Stimulated activated CD8-positive, alpha-beta memory T cell treated with anti-CD3 and anti-CD28 coated beads, Interleukin-4, amount 100 ng/mL, for 48 hours (primary cell): Measurements from ENCODE around the gene IFNA13.

ENCODE experiments used
- DNase-seq: peaks from one replicate; pipeline ENCODE4 v3.0.0-alpha.2; 2020

The IFNA13 gene

GRCh38 chr9:21357479-21358460 lies 10.1 kb downstream of the IFNA13 start:
- DNase-seq, result no peak

GRCh38 chr9:21350787-21351186 lies 17.1 kb downstream of the IFNA13 start, which contains the start of gene IFNA6:
Gene IFNA6, minus strand, starts transcription at chr9:21350887. Its CDS starts 0 bp downstream, at chr9:21350887.
- no peak for DNase-seq

DNA sequence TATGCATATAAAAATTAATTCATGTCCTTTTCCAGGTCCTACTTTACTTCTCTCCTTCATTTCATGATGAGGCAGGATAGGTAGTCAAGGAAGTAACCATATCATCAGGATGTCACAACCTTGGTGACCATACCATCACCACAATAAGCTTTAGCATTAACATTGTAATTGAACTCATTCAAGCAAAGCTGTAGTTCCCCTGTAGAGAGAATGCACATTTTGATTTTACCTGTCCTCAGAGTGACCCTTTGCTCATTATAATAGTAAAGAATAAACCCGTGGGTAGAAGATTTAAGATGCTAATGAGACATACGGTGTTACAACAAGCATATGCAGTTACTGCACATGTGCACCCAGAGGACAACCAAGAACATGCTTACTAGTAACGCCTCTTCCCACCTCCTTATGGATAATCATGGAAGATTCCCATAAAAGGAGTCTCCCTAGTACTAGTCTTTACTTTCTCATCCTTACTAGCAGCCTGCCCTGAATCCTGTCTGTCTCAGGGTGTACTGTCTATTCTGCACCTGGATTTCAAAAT lies 19.4 kb downstream of the IFNA13 start:
- no peak for DNase-seq

DNA sequence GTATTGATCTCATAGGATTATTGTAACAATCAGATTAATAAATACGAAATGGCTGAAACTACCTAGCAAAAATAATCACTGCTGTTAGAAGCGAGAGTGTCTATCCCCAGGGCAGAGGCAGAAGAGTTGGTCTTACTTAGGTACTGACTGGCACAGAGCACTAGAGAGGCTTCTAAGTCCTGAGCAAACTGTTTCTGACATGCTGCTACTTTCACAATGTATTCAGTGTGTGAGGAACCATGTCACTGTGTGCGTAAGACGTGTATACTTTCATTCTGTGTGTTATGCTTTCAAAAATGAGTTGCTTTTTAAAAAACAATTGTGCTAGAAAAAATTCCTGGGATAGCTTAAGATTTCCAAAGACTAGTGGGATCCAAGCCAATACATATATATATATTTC lies 27.1 kb downstream of the IFNA13 start:
- no peak for DNase-seq

DNA sequence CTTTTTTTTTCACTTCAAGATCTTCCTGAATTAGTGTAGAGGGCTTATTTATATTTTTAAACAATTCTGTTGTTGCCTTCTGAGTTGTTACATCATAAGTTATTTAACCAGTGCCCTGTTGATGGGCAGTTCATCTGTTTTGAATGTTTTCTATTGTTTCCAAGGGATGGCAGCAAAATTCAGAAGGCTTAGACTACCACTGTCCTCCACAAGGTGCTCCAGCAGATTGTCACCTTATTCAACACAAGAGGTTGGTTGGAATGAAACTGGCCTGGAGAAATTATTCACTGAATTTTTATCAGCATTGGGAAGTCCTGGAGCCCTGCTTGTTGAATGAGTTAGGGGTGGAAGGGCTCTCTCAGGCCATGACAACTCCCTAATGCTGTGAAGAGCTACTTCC lies 31.4 kb downstream of the IFNA13 start:
- DNase-seq, result no peak

GRCh38 chr9:21334701-21335632 lies 32.9 kb downstream of the IFNA13 start, which contains the start of gene KLHL9:
Gene KLHL9, minus strand, starts transcription at chr9:21335404. Its CDS starts 545 bp downstream, at chr9:21334859.
- peak; percentile 90 for DNase-seq

DNA sequence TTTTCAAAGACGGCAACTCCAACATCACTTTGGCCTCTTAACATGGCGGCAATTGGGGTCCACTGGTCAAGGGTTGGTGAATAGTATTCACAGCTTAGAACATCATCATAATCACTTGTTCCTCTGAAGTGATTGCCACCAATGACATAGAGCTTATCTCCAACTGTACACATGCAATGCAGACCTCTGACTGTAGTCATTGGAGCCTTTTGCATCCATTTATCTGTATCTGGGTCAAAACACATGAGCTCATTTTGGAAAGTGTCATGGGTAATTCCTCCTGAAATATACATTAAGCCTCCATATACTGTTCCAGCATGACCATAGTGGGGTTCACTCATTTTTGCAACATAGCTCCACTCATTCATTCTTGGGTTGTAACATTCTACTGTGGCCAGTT lies 34.6 kb downstream of the IFNA13 start:
- DNase-seq, result no peak

DNA sequence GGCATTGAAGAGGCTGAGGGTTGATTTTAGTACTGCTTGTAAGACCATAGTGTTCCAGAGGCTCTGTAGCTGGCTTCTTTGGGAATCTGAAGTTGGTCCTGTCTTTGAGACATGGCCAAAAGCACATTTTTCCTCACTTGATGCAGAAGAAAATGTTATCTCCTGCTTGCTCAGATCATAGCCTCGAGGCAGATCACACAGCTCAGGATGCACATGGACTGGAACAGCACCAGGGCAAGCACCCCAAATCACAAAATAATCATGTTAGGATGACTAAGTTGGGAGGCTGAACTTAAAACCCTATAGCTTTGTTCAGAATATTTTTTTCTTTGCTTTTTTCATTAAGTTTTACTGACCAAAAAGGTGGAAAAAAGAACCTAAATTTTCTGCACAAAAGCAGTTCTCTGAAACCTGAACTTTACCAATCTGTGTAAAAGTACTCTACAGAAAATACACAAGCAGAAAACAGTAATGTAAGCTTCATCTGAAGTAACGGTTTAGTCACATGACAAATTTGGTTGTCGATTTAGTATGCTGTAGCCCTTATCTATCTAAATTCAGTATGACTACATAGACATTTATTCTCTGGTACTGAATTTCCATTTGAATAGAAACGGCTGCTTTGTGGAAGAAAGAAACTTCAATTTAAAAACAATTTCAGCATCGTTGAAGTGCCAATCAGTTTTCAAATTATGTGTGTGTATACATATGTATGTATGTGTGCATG lies 36.0 kb downstream of the IFNA13 start:
- no peak for DNase-seq

DNA sequence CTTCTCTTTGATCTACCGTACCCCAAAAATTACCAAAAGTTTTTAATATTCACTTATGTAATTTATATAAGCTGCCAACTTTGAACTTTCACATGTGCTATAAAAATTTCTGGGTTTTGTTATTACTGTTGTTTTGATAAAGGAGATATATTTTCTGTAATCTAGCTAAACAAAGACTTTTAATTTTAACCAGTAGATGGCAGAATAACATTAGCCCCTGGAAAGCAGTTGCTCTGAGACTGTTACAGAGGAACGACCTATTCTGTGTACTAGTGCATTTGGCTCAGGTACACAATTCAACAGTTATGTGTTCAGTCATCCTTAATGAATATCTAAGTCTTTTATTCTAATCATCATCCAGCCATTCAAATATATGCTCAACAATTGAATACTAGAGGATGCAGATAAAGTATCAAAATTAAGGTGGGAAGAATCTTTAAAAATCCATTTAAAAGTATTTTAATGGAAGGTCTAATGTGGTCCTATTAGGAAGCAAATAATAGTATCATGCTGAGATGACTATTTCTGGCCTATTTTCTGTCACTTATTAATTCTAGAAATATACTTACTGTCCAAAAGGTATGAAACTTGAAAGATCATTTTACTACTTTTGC lies 41.2 kb downstream of the IFNA13 start:
- no peak for DNase-seq

DNA sequence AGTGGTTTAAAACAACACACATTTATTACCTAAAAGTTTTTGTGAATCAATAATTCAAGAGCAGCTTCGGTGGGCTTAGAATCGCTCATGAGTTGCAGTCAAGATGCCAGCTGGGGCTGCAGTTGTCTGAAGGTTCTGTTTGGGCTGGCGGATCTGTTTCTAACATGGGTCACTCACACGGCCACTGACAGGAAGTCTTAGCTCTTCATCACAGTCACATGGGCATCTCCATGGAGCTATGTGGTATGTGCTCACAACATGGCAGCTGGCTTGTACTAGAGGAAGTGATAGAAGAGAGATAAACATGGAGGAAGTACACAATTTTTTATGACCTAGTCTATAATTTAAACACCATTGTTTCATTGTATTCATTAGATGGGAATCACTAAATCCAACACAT lies 43.8 kb downstream of the IFNA13 start:
- DNase-seq, result no peak

GRCh38 chr9:21322911-21323461 lies 44.9 kb downstream of the IFNA13 start:
- no peak for DNase-seq

GRCh38 chr9:21320465-21320864 lies 47.4 kb downstream of the IFNA13 start:
- no peak for DNase-seq

- peak; percentile 37 for DNase-seq
Measured at GRCh38 chr9:21317956-21318923, 49.6 kb downstream of the IFNA13 start.
